Endodermal cell (in vitro differentiated cells): Measurements from ENCODE around the gene WBP1. TPM values are rescaled to one million over a fixed set of nuclear protein-coding genes. Genes with fewer than 3 reads are reported as not detected.

Experiments
- DNase-seq: peaks from one replicate; pipeline ENCODE4 v3.0.0-alpha.2; 2017
- H3K27ac ChIP-seq: 2 replicates; pipeline ENCODE4 v1.5.1; 2013; ENCODE audit warnings: mild to moderate bottlenecking, low read depth, low read length, moderate library complexity
- H3K27me3 ChIP-seq: 2 replicates; pipeline ENCODE4 v1.6.1; 2013; ENCODE audit warnings: mild to moderate bottlenecking, low read length, moderate library complexity; ENCODE audit not compliant: insufficient read depth, control insufficient read depth, poor library complexity, severe bottlenecking
- H3K36me3 ChIP-seq: 2 replicates; pipeline ENCODE4 v1.7.0; 2013; ENCODE audit warnings: mild to moderate bottlenecking, low read length, moderate library complexity; ENCODE audit not compliant: control insufficient read depth, insufficient read depth
- H3K4me1 ChIP-seq: one replicate; pipeline ENCODE4 v1.7.0; 2013; ENCODE audit warnings: low read length; ENCODE audit not compliant: control insufficient read depth, insufficient read depth
- H3K4me3 ChIP-seq: 2 replicates; pipeline ENCODE4 v1.5.1; 2013; ENCODE audit warnings: mild to moderate bottlenecking, low read length, moderate library complexity
- H3K9ac ChIP-seq: 2 replicates; pipeline ENCODE4 v1.6.1; 2013; ENCODE audit warnings: mild to moderate bottlenecking, low read length, moderate library complexity; ENCODE audit not compliant: poor library complexity, severe bottlenecking; ENCODE audit errors: extremely low read depth
- H3K9me3 ChIP-seq: 2 replicates; pipeline ENCODE4 v1.6.1; 2013; ENCODE audit warnings: mild to moderate bottlenecking, low read length, moderate library complexity; ENCODE audit not compliant: control insufficient read depth
- H3K27ac Mint-ChIP-seq: 2 replicates; pipeline ENCODE4 v1.8.0; 2020; ENCODE audit warnings: mixed read lengths
- H3K27me3 Mint-ChIP-seq: 2 replicates; pipeline ENCODE4 v1.8.0; 2021; ENCODE audit warnings: mild to moderate bottlenecking, mixed read lengths; ENCODE audit not compliant: insufficient read depth
- H3K36me3 Mint-ChIP-seq: 2 replicates; pipeline ENCODE4 v1.8.0; 2020; ENCODE audit warnings: low read depth, mixed read lengths
- H3K4me1 Mint-ChIP-seq: 2 replicates; pipeline ENCODE4 v1.8.0; 2020; ENCODE audit warnings: mixed read lengths
- H3K4me3 Mint-ChIP-seq: 2 replicates; pipeline ENCODE4 v1.8.0; 2020; ENCODE audit warnings: mild to moderate bottlenecking, moderate library complexity, mixed read lengths
- H3K9me3 Mint-ChIP-seq: 2 replicates; pipeline ENCODE4 v1.8.0; 2020; ENCODE audit warnings: mild to moderate bottlenecking, mixed read lengths
- whole genome bisulfite sequencing, 2 experiments: methylation state at CpG; one replicate each; pipeline versions ENCODE4 v1.1.5 to v1.1.7; 2013; ENCODE audit warnings: missing lambda C conversion rate in 2 of 2, mixed read lengths in 1 of 2; ENCODE audit not compliant: insufficient coverage in 1 of 2, insufficient read length in 1 of 2; 5-methylcytosine and 5-hydroxymethylcytosine counted together
- total RNA-seq, 2 donors: library from RNA; stranded (reverse); fragmentation: NEBNext Ultra II Directional in 1 of 2; extraction: Animal tissue kit (Norgen Biotek cat#: 25700) in 1 of 2; gene quantifications; 2 replicates in 1 of 2; 3 replicates in 1 of 2; pipeline ENCODE4 v1.2.1, GENCODE V29; 2021
- TF ChIP-seq, protein P1 (sequence below): fragments of 200-600 bp; sonication (generic); conservative IDR thresholded peaks from 2 replicates; pipeline ENCODE4 v1.5.0; 2021; ENCODE audit warnings: antibody characterized with exemption, mild to moderate bottlenecking

Gene WBP1
- total RNA-seq, 2 donors from 2014 or later: 110 to 116 TPM

DNA sequence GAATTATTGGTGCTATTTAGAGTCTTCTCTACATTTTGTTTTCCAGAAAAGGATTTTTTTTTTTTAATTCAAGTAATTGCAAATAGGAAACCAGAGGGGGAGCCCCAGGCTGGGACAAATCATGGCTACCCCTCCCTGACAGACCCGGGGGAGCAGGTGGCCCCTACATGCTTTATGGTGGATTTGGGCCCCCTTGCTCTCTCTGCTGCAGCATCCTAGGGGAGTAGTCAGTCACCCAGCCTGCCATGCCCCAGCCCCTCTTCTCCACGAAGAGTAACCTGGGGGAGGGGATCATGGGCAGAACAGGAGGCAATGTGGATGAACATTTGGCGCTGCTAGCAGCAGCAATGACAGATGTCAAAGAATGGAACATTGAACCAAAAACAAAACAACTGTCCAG is 41.5 kb upstream of the WBP1 start:
- 78 to 100% methylated on average over 2 to 3 of the region's 3 CpGs for WGBS, 2 experiments
- TF ChIP-seq, protein P1, sequence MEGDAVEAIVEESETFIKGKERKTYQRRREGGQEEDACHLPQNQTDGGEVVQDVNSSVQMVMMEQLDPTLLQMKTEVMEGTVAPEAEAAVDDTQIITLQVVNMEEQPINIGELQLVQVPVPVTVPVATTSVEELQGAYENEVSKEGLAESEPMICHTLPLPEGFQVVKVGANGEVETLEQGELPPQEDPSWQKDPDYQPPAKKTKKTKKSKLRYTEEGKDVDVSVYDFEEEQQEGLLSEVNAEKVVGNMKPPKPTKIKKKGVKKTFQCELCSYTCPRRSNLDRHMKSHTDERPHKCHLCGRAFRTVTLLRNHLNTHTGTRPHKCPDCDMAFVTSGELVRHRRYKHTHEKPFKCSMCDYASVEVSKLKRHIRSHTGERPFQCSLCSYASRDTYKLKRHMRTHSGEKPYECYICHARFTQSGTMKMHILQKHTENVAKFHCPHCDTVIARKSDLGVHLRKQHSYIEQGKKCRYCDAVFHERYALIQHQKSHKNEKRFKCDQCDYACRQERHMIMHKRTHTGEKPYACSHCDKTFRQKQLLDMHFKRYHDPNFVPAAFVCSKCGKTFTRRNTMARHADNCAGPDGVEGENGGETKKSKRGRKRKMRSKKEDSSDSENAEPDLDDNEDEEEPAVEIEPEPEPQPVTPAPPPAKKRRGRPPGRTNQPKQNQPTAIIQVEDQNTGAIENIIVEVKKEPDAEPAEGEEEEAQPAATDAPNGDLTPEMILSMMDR: no peak
- Histone ChIP-seq H3K9ac (no peak overlapping the region), H3K36me3 (no peaks in the 10 kb centered on the region), H3K4me3 (no peak overlapping the region), H3K9me3 (no peaks in the 10 kb centered on the region), H3K4me1 (no peaks in the 10 kb centered on the region), H3K27ac (no peak overlapping the region), H3K27me3 (peaks cover 8% of the 10 kb centered on the region)
- H3K4me1 Mint-ChIP-seq: peaks cover 10% of the 10 kb centered on the region
- no peak overlapping the region for H3K27ac Mint-ChIP-seq
- H3K27me3 Mint-ChIP-seq: peaks cover 21% of the 10 kb centered on the region
- no peak overlapping the region for H3K4me3 Mint-ChIP-seq
- H3K36me3 Mint-ChIP-seq: no peaks in the 10 kb centered on the region
- no peak for DNase-seq
- no peaks in the 10 kb centered on the region for H3K9me3 Mint-ChIP-seq

DNA sequence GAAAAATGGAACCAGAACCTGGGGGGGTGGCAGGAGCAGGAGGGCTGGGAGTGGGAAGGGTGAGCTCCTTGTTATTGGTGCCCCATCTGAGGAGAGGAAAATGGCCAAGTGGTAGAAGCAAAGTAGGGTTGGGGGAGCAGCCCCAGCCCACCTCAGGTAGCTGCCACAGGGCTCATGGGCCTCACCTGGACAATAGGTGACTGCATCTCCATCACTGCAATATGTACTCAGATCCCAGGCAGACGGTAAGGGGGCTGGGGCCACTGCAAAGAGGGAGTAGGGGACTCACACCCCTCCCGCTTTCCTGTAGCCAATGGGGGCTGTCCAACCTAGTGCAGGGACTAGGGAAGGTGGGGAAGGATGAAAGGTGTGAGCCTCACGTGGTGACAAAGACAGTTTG is 41.0 kb upstream of the WBP1 start:
- Mint-ChIP-seq H3K27me3 (peaks cover 21% of the 10 kb centered on the region), H3K27ac (no peak overlapping the region)

DNA sequence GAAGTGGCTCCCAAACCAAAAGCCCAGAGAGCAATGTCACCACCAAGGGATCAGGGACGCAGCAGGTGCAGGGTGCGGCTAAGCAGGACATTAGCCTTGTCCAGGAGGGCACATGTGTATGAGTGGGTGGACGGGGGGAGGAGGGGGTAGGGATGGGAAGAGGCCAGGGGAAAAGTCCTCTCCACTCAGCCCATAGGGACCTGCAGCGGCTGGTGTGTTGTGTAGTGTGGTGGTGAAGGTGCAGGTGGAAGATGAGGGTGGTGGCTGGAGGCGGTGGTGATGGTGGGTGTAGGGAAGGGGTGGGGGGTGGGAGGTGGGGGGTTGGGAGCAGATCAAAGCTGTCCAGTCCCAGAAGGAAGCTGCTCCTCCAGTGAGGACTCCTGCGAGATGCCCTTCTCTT is 40.5 kb upstream of the WBP1 start:
- Mint-ChIP-seq H3K4me3 (no peak overlapping the region), H3K27me3 (peaks cover 25% of the 10 kb centered on the region)
- DNase-seq: no peak

More for the DNA sequence above, 41.0 kb upstream of the WBP1 start:
- Histone ChIP-seq H3K9ac (no peak overlapping the region), H3K9me3 (no peaks in the 10 kb centered on the region), H3K4me3 (no peak overlapping the region), H3K4me1 (no peaks in the 10 kb centered on the region), H3K27ac (no peak overlapping the region), H3K27me3 (peaks cover 8% of the 10 kb centered on the region), H3K36me3 (no peaks in the 10 kb centered on the region)
- no peak overlapping the region for H3K4me3 Mint-ChIP-seq
- no peaks in the 10 kb centered on the region for H3K9me3 Mint-ChIP-seq
- no peak for DNase-seq
- WGBS, 2 experiments: 83 to 90% methylated on average over 2 to 3 of the region's 3 CpGs
- H3K36me3 Mint-ChIP-seq: no peaks in the 10 kb centered on the region
- TF ChIP-seq, protein P1: no peak
- H3K4me1 Mint-ChIP-seq: peaks cover 10% of the 10 kb centered on the region

More for the DNA sequence above, 40.5 kb upstream of the WBP1 start:
- Mint-ChIP-seq H3K36me3 (no peaks in the 10 kb centered on the region), H3K27ac (no peak overlapping the region), H3K9me3 (no peaks in the 10 kb centered on the region), H3K4me1 (peaks cover 4% of the 10 kb centered on the region)
- 88 to 91% methylated on average over 3 to 6 of the region's 6 CpGs for WGBS, 2 experiments
- H3K4me3 ChIP-seq: no peak overlapping the region
- H3K9me3 ChIP-seq: no peaks in the 10 kb centered on the region
- H3K27me3 ChIP-seq: peaks cover 8% of the 10 kb centered on the region
- H3K36me3 ChIP-seq: no peaks in the 10 kb centered on the region
- H3K27ac ChIP-seq: no peak overlapping the region
- TF ChIP-seq, protein P1: no peak
- H3K9ac ChIP-seq: no peak overlapping the region
- H3K4me1 ChIP-seq: no peaks in the 10 kb centered on the region
